HEK293 (cell line): Measurements from ENCODE around the gene SLC66A2.
A peak's percentile ranks its signal among the peaks of the same experiment; 100 is the strongest.

Experiments used
- BCL11A ChIP-seq: fragments of 450-650 bp; formaldehyde crosslinking; IDR thresholded peaks from 2 replicates; pipeline ENCODE4 v1.5.1; 2016; ENCODE audit warnings: low read depth, missing biosample characterization, missing genetic modification characterization
- HOXC10 ChIP-seq: sonication (generic); formaldehyde crosslinking; IDR thresholded peaks from 2 replicates; pipeline ENCODE4 v1.8.1; 2023; ENCODE audit warnings: mild to moderate bottlenecking, missing genetic modification reagents
- KLF10 ChIP-seq: fragments of 450-650 bp; IDR thresholded peaks from 2 replicates; pipeline ENCODE4 v1.5.1; 2018; ENCODE audit warnings: missing biosample characterization, mild to moderate bottlenecking, missing genetic modification characterization
- PBX3 ChIP-seq: sonication (generic); formaldehyde crosslinking; IDR thresholded peaks from 2 replicates; pipeline ENCODE4 v1.8.1; 2022; ENCODE audit warnings: mild to moderate bottlenecking, moderate library complexity, missing genetic modification reagents
- SP3 ChIP-seq: fragments of 450-650 bp; formaldehyde crosslinking; IDR thresholded peaks from 2 replicates; pipeline ENCODE4 v1.5.1; 2016; ENCODE audit warnings: missing biosample characterization, missing genetic modification characterization
- ZBTB7A ChIP-seq: fragments of 450-650 bp; formaldehyde crosslinking; IDR thresholded peaks from 2 replicates; pipeline ENCODE4 v1.5.1; 2016; ENCODE audit warnings: low read depth, missing biosample characterization, missing genetic modification characterization
- ZNF114 ChIP-seq: fragments of 450-650 bp; formaldehyde crosslinking; IDR thresholded peaks from 2 replicates; pipeline ENCODE4 v1.5.0; 2017; ENCODE audit warnings: missing biosample characterization, missing genetic modification characterization
- ZNF747 ChIP-seq: fragments of 450-650 bp; formaldehyde crosslinking; IDR thresholded peaks from 2 replicates; pipeline ENCODE4 v1.5.1; 2016; ENCODE audit warnings: missing biosample characterization, missing genetic modification characterization
- TF ChIP-seq, protein P1 (sequence below): fragments of 450-650 bp; formaldehyde crosslinking; IDR thresholded peaks from 2 replicates; pipeline ENCODE4 v1.5.1; 2017; ENCODE audit warnings: missing biosample characterization, missing genetic modification characterization
- TF ChIP-seq, protein P2 (sequence below): fragments of 450-650 bp; formaldehyde crosslinking; IDR thresholded peaks from 2 replicates; pipeline ENCODE4 v1.5.1; 2016; ENCODE audit warnings: missing biosample characterization, missing genetic modification characterization
- TF ChIP-seq, protein P3 (sequence below): IDR thresholded peaks from 2 replicates; pipeline ENCODE4 v1.6.1; 2011; ENCODE audit warnings: mild to moderate bottlenecking, low read depth, low read length, borderline replicate concordance

DNA sequence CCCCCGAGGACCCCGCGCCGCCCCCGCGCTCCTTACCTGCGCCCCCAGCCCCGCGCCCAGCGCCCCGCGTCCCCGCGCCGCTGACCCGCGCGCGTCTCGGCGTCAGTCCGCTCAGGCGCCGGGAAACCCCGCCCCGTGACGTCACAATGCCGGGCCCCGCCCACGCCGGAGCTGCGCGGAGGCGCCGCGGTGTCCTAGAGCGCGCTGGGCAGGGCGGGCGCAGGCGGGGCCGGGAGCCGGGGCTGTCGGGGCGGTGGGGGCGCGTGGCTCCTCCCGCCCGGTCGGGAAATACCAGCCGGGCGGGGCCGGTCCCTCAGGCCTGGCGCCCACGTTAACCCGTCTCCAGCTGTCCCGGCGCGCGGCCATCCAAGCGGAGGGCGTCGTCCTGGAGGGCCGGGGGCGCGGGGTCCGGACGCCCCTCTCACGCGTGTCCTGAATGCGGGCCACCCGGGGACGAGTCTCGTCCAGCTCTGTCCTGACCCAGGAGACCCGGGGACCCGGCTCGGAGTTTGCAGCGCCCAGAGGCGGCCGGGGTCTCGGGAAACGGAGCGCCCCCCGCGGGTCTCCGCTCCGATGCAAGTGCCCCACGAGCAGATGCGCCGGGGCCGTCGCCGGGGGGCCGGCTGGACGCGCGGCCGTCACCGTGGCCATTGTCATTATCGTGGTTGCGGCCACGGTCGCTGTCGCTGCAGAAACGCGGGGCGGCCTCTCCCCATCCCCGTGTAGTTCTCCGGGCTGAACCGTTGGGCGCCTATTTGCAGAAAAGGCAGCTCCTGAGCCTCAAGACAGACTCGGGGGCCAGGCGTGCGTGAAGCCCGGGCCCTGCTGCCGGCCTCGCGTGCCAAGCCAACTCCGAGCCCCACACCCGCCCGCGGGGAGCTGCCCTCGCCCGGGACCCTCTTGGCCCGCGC is at the start of gene SLC66A2:
- TF ChIP-seq, protein P1, sequence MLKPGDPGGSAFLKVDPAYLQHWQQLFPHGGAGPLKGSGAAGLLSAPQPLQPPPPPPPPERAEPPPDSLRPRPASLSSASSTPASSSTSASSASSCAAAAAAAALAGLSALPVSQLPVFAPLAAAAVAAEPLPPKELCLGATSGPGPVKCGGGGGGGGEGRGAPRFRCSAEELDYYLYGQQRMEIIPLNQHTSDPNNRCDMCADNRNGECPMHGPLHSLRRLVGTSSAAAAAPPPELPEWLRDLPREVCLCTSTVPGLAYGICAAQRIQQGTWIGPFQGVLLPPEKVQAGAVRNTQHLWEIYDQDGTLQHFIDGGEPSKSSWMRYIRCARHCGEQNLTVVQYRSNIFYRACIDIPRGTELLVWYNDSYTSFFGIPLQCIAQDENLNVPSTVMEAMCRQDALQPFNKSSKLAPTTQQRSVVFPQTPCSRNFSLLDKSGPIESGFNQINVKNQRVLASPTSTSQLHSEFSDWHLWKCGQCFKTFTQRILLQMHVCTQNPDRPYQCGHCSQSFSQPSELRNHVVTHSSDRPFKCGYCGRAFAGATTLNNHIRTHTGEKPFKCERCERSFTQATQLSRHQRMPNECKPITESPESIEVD = no peak
- no peak for TF ChIP-seq ZNF114 (tag by site-specific recombination)
- TF ChIP-seq, protein P2, sequence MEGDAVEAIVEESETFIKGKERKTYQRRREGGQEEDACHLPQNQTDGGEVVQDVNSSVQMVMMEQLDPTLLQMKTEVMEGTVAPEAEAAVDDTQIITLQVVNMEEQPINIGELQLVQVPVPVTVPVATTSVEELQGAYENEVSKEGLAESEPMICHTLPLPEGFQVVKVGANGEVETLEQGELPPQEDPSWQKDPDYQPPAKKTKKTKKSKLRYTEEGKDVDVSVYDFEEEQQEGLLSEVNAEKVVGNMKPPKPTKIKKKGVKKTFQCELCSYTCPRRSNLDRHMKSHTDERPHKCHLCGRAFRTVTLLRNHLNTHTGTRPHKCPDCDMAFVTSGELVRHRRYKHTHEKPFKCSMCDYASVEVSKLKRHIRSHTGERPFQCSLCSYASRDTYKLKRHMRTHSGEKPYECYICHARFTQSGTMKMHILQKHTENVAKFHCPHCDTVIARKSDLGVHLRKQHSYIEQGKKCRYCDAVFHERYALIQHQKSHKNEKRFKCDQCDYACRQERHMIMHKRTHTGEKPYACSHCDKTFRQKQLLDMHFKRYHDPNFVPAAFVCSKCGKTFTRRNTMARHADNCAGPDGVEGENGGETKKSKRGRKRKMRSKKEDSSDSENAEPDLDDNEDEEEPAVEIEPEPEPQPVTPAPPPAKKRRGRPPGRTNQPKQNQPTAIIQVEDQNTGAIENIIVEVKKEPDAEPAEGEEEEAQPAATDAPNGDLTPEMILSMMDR (tag by site-specific recombination) = peak; percentile 70
- TF ChIP-seq HOXC10 (CRISPR knock-in tag) = no peak
- TF ChIP-seq KLF10 (tag by site-specific recombination) = no peak; the same call in 1 of the 2 replicates
- TF ChIP-seq BCL11A = no peak
- TF ChIP-seq, protein P3, sequence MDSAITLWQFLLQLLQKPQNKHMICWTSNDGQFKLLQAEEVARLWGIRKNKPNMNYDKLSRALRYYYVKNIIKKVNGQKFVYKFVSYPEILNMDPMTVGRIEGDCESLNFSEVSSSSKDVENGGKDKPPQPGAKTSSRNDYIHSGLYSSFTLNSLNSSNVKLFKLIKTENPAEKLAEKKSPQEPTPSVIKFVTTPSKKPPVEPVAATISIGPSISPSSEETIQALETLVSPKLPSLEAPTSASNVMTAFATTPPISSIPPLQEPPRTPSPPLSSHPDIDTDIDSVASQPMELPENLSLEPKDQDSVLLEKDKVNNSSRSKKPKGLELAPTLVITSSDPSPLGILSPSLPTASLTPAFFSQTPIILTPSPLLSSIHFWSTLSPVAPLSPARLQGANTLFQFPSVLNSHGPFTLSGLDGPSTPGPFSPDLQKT = no peak
- TF ChIP-seq PBX3 (CRISPR knock-in tag) = no peak
- 0 out of 2 replicates have a peak, but pooled peaks have one; percentile 20 for TF ChIP-seq SP3
- no peak for TF ChIP-seq ZNF747 (tag by site-specific recombination)
- no peak for TF ChIP-seq ZBTB7A (tag by site-specific recombination)
